ENCODE measurements around the gene CACNB1.
A peak's percentile ranks its signal among the peaks of the same experiment; 100 is the strongest.

CACNB1 gene

GRCh38 chr17:39225959-39226683, 28.7 kb upstream of the CACNB1 start:
- DNase-seq (ENCODE audit: low spot score), result peak; percentile 63

GRCh38 chr17:39225308-39225958, 28.0 kb upstream of the CACNB1 start, which contains the start of gene STAC2:
STAC2 (minus strand) TSS chr17:39225945; CDS start chr17:39225502, 443 bp downstream.
- DNase-seq (ENCODE audit: low spot score), result no peak

- no peak for DNase-seq (ENCODE audit: low spot score)
Observed at GRCh38 chr17:39224778-39225307, 27.4 kb upstream of the CACNB1 start.

- no peak for DNase-seq (ENCODE audit: low spot score)
Observed at GRCh38 chr17:39223907-39224777, 26.7 kb upstream of the CACNB1 start.

GRCh38 chr17:39222866-39223834, 25.7 kb upstream of the CACNB1 start:
- DNase-seq (ENCODE audit: low spot score), result no peak

- DNase-seq (ENCODE audit: low spot score), result no peak
Observed at GRCh38 chr17:39222151-39222550, 24.7 kb upstream of the CACNB1 start.

GRCh38 chr17:39221572-39221971, 24.1 kb upstream of the CACNB1 start:
- no peak for DNase-seq (ENCODE audit: low spot score)

- no peak for DNase-seq (ENCODE audit: low spot score)
Observed at GRCh38 chr17:39219647-39220154, 22.2 kb upstream of the CACNB1 start.

- DNase-seq (ENCODE audit: low spot score), result no peak
Observed at GRCh38 chr17:39218906-39219305, 21.4 kb upstream of the CACNB1 start.

GRCh38 chr17:39217734-39218369, 20.4 kb upstream of the CACNB1 start:
- DNase-seq (ENCODE audit: low spot score), result no peak

- no peak for DNase-seq (ENCODE audit: low spot score)
Observed at GRCh38 chr17:39213852-39214251, 16.4 kb upstream of the CACNB1 start.

GRCh38 chr17:39212841-39213480, 15.5 kb upstream of the CACNB1 start:
- DNase-seq (ENCODE audit: low spot score), result no peak

- no peak for DNase-seq (ENCODE audit: low spot score)
Observed at GRCh38 chr17:39212195-39212810, 14.8 kb upstream of the CACNB1 start.

- DNase-seq (ENCODE audit: low spot score), result no peak
Observed at GRCh38 chr17:39210093-39210434, 12.6 kb upstream of the CACNB1 start.

- DNase-seq (ENCODE audit: low spot score), result no peak
Observed at GRCh38 chr17:39209317-39210092, 12.0 kb upstream of the CACNB1 start.

GRCh38 chr17:39208893-39209292, 11.4 kb upstream of the CACNB1 start:
- no peak for DNase-seq (ENCODE audit: low spot score)

GRCh38 chr17:39208136-39208535, 10.7 kb upstream of the CACNB1 start:
- DNase-seq (ENCODE audit: low spot score), result no peak

- no peak for DNase-seq (ENCODE audit: low spot score)
Observed at GRCh38 chr17:39205112-39205526, 7.7 kb upstream of the CACNB1 start.

GRCh38 chr17:39204245-39204644, 6.8 kb upstream of the CACNB1 start:
- DNase-seq (ENCODE audit: low spot score), result no peak

All from COLO829 (cell line).